CD4-positive, alpha-beta T cell (primary cell): ENCODE data around the gene GCNT2. TPM values are rescaled to one million over a fixed set of nuclear protein-coding genes. Genes with fewer than 3 reads are reported as not detected.

Source experiments
- ATAC-seq: fragments of 200-7000 bp; cut with Tn5 transposase; one replicate; pipeline ENCODE4 v1.10.0; 2022; ENCODE audit warnings: mild to moderate bottlenecking; ENCODE audit not compliant: poor library complexity
- CTCF ChIA-PET: fragments of 350-600 bp; sonication (Branson Sonifier 250); formaldehyde crosslinking; loops from one replicate; lab custom pipeline; 2021; ENCODE audit warnings: antibody characterized with exemption, inconsistent platforms; lab: Charles Lee
- POLR2A ChIA-PET: fragments of 350-600 bp; sonication (Branson Sonifier 250); formaldehyde crosslinking; loops from one replicate; lab custom pipeline; 2021; ENCODE audit warnings: antibody characterized with exemption, inconsistent platforms; lab: Charles Lee
- DNase-seq, 14 experiments: peaks; one replicate each; pipeline ENCODE4 v3.0.0-alpha.2; 2013 to 2020; ENCODE audit warnings: mixed read lengths in 2 of 14
- H3K27ac ChIP-seq, 2 donors: one replicate each; pipeline versions ENCODE4 v1.5.1 to v1.7.0; 2013; ENCODE audit warnings: low read length in 2 of 2, low read depth in 1 of 2, mild to moderate bottlenecking in 1 of 2
- H3K27me3 ChIP-seq, 2 experiments: 1 replicate in 1 of 2; 2 replicates in 1 of 2; pipeline versions ENCODE4 v1.6.1 to v1.7.0; 2013; ENCODE audit warnings: low read length in 2 of 2, control low read depth in 1 of 2, mild to moderate bottlenecking in 1 of 2, moderate library complexity in 1 of 2; ENCODE audit not compliant: insufficient read depth in 2 of 2, control insufficient read depth in 1 of 2
- H3K36me3 ChIP-seq: one replicate; pipeline ENCODE4 v1.6.1; 2013; ENCODE audit warnings: low read length, control low read depth; ENCODE audit not compliant: insufficient read depth
- H3K4me1 ChIP-seq: one replicate; pipeline ENCODE4 v1.6.1; 2013; ENCODE audit warnings: low read length, control low read depth; ENCODE audit not compliant: insufficient read depth
- H3K4me3 ChIP-seq: one replicate; pipeline ENCODE4 v1.5.1; 2013; ENCODE audit warnings: mild to moderate bottlenecking, low read length, moderate library complexity
- H3K9me3 ChIP-seq, 2 experiments: 1 replicate in 1 of 2; 2 replicates in 1 of 2; pipeline versions ENCODE4 v1.6.1 to v1.7.0; 2013; ENCODE audit warnings: low read length in 2 of 2, mild to moderate bottlenecking in 2 of 2, control low read depth in 1 of 2, moderate library complexity in 1 of 2; ENCODE audit not compliant: control insufficient read depth in 1 of 2, insufficient read depth in 1 of 2
- H3K27ac Mint-ChIP-seq: one replicate; pipeline ENCODE4 v1.8.0; 2020; ENCODE audit warnings: mixed read lengths
- H3K27me3 Mint-ChIP-seq: one replicate; pipeline ENCODE4 v1.8.0; 2021; ENCODE audit warnings: mixed read lengths
- H3K36me3 Mint-ChIP-seq: one replicate; pipeline ENCODE4 v1.8.0; 2021; ENCODE audit warnings: low read depth, mixed read lengths
- H3K4me1 Mint-ChIP-seq: one replicate; pipeline ENCODE4 v1.8.0; 2021; ENCODE audit warnings: low read depth, mixed read lengths
- H3K4me3 Mint-ChIP-seq: one replicate; pipeline ENCODE4 v1.8.0; 2020; ENCODE audit warnings: mild to moderate bottlenecking, mixed read lengths
- H3K9me3 Mint-ChIP-seq: one replicate; pipeline ENCODE4 v1.8.0; 2020; ENCODE audit warnings: mixed read lengths
- CTCF ChIP-seq: fragments of 200-600 bp; IDR thresholded peaks from one replicate; pipeline ENCODE4 v1.8.0; 2022; ENCODE audit warnings: antibody characterized with exemption, mild to moderate bottlenecking
- intact Hi-C, 2 experiments: fragments of 100-400 bp; cut with DNase I in 1 of 2; cut with micrococcal nuclease in 1 of 2; formaldehyde crosslinking; loops; one replicate each; pipeline versions ENCODE4 v1.15.1 to v1.9.0; 2023 to 2025; cut with DNase I, micrococcal nuclease
- total RNA-seq, 174 experiments: library from RNA in 2 of 174; stranded (reverse) in 2 of 174; gene quantifications; one replicate each; pipeline ENCODE4 v1.2.3 and lab custom pipeline; 2021 to 2026

The GCNT2 gene
- total RNA-seq, 2 experiments from 2014 or later, result 1.5 to 1.8 TPM

GRCh38 chr6:10595731-10596664, 74.8 kb downstream of the GCNT2 start:
- CTCF ChIA-PET, result no interaction called here
- Mint-ChIP-seq H3K36me3 (no peaks in the 10 kb centered on the region), H3K27me3 (no peaks in the 10 kb centered on the region), H3K4me3 (no peak overlapping the region), H3K9me3 (no peaks in the 10 kb centered on the region), H3K4me1 (no peaks in the 10 kb centered on the region), H3K27ac (no peak overlapping the region)
- no peak for TF ChIP-seq CTCF
- no peaks in the 10 kb centered on the region for H3K4me1 ChIP-seq
- intact Hi-C loops, result no loop called here
- no peak overlapping the region for H3K4me3 ChIP-seq
- POLR2A ChIA-PET, result no interaction called here
- ATAC-seq, result no peak
- H3K9me3 ChIP-seq, result no peaks in the 10 kb centered on the region
- H3K27me3 ChIP-seq, result no peaks in the 10 kb centered on the region
- no peaks in the 10 kb centered on the region for H3K36me3 ChIP-seq
- no peak overlapping the region for H3K27ac ChIP-seq
- peak in 2 of 14 experiments; percentile 35 to 52 for DNase-seq

GRCh38 chr6:10597499-10598001, 76.4 kb downstream of the GCNT2 start:
- Mint-ChIP-seq H3K4me1 (no peaks in the 10 kb centered on the region), H3K27me3 (no peaks in the 10 kb centered on the region), H3K9me3 (no peaks in the 10 kb centered on the region), H3K36me3 (no peaks in the 10 kb centered on the region), H3K4me3 (no peak overlapping the region), H3K27ac (no peak overlapping the region)
- no peak for TF ChIP-seq CTCF
- Histone ChIP-seq H3K9me3 (no peaks in the 10 kb centered on the region), H3K36me3 (no peaks in the 10 kb centered on the region), H3K27ac (no peak overlapping the region), H3K4me3 (no peak overlapping the region), H3K4me1 (no peaks in the 10 kb centered on the region), H3K27me3 (no peaks in the 10 kb centered on the region)
- ChIA-PET CTCF (no interaction called here), POLR2A (no interaction called here)
- no peak for DNase-seq
- intact Hi-C loops, result no loop called here
- no peak for ATAC-seq

- DNase-seq, result peak in 2 of 14 experiments; percentile 31 to 33
Measured at GRCh38 chr6:10598084-10598960, 77.2 kb downstream of the GCNT2 start.

More at GRCh38 chr6:10598084-10598960, 77.2 kb downstream of the GCNT2 start:
- Mint-ChIP-seq H3K36me3 (no peaks in the 10 kb centered on the region), H3K27me3 (no peaks in the 10 kb centered on the region), H3K4me1 (peaks cover 4% of the 10 kb centered on the region), H3K4me3 (no peak overlapping the region), H3K27ac (no peak overlapping the region), H3K9me3 (no peaks in the 10 kb centered on the region)
- ATAC-seq, result no peak
- Histone ChIP-seq H3K4me1 (no peaks in the 10 kb centered on the region), H3K36me3 (no peaks in the 10 kb centered on the region), H3K9me3 (no peaks in the 10 kb centered on the region), H3K27ac (no peak overlapping the region), H3K4me3 (no peak overlapping the region), H3K27me3 (no peaks in the 10 kb centered on the region)
- CTCF ChIA-PET, result no interaction called here
- POLR2A ChIA-PET, result no interaction called here
- intact Hi-C loops, result no loop called here
- no peak for TF ChIP-seq CTCF
